HepG2 (cell line): Measurements from ENCODE around the gene CASP5. TPM values are rescaled to one million over a fixed set of nuclear protein-coding genes. Genes with fewer than 3 reads are reported as not detected.
A peak's percentile ranks its signal among the peaks of the same experiment; 100 is the strongest.

ENCODE experiments used
- EED ChIP-seq: sonication (generic); formaldehyde crosslinking; IDR thresholded peaks from 2 replicates; pipeline ENCODE4 v1.5.0; 2020; ENCODE audit warnings: mild to moderate bottlenecking, missing genetic modification reagents
- FOXK2 ChIP-seq: fragments of 450-650 bp; IDR thresholded peaks from 2 replicates; pipeline ENCODE4 v1.6.1; 2016
- GATAD2A ChIP-seq: IDR thresholded peaks from 2 replicates; pipeline ENCODE4 v1.6.1; 2016
- HNF1B ChIP-seq: sonication (generic); formaldehyde crosslinking; IDR thresholded peaks from 2 replicates; pipeline ENCODE4 v1.5.1; 2020; ENCODE audit warnings: mild to moderate bottlenecking, moderate library complexity, missing genetic modification reagents
- HOXA5 ChIP-seq: sonication (generic); formaldehyde crosslinking; IDR thresholded peaks from 2 replicates; pipeline ENCODE4 v1.4.0; 2020; ENCODE audit warnings: missing genetic modification reagents
- IKZF4 ChIP-seq: sonication (generic); formaldehyde crosslinking; IDR thresholded peaks from 2 replicates; pipeline ENCODE4 v1.5.1; 2020; ENCODE audit warnings: borderline replicate concordance, mild to moderate bottlenecking, low read depth, missing genetic modification reagents; ENCODE audit errors: not compliant biosample characterization
- ISL2 ChIP-seq: sonication (generic); formaldehyde crosslinking; IDR thresholded peaks from 2 replicates; pipeline ENCODE4 v1.5.0; 2020; ENCODE audit warnings: missing genetic modification reagents
- MAFG ChIP-seq: sonication (generic); formaldehyde crosslinking; IDR thresholded peaks from 2 replicates; pipeline ENCODE4 v1.5.1; 2020; ENCODE audit warnings: mild to moderate bottlenecking, missing genetic modification reagents
- PAF1 ChIP-seq: IDR thresholded peaks from 2 replicates; pipeline ENCODE4 v1.6.1; 2016; ENCODE audit warnings: missing genetic modification reagents, missing compliant biosample characterization
- RAD21 ChIP-seq: fragments of 450-650 bp; formaldehyde crosslinking; IDR thresholded peaks from 2 replicates; pipeline ENCODE4 v1.5.0; 2020; ENCODE audit warnings: mild to moderate bottlenecking
- RCOR2 ChIP-seq: IDR thresholded peaks from 2 replicates; pipeline ENCODE4 v1.6.1; 2016; ENCODE audit warnings: missing biosample characterization, missing genetic modification reagents
- SP2 ChIP-seq: sonication (generic); formaldehyde crosslinking; IDR thresholded peaks from 2 replicates; pipeline ENCODE4 v1.5.1; 2020; ENCODE audit warnings: mild to moderate bottlenecking, missing genetic modification reagents
- SP4 ChIP-seq: sonication (generic); formaldehyde crosslinking; IDR thresholded peaks from 2 replicates; pipeline ENCODE4 v1.8.1; 2023; ENCODE audit warnings: mild to moderate bottlenecking, missing genetic modification reagents
- TARDBP ChIP-seq: sonication (generic); formaldehyde crosslinking; IDR thresholded peaks from 2 replicates; pipeline ENCODE4 v1.8.0; 2022; ENCODE audit warnings: mild to moderate bottlenecking, missing genetic modification reagents
- TCF7 ChIP-seq: sonication (generic); IDR thresholded peaks from 2 replicates; pipeline ENCODE4 v1.6.1; 2016; ENCODE audit warnings: antibody characterized with exemption, low read depth
- ZC3H13 ChIP-seq: sonication (generic); formaldehyde crosslinking; IDR thresholded peaks from 2 replicates; pipeline ENCODE4 v1.8.1; 2023; ENCODE audit warnings: mild to moderate bottlenecking, missing genetic modification reagents, moderate library complexity
- ZMAT3 ChIP-seq: sonication (generic); formaldehyde crosslinking; conservative IDR thresholded peaks from 2 replicates; pipeline ENCODE4 v1.7.0; 2021; ENCODE audit warnings: missing genetic modification reagents
- ZNF572 ChIP-seq: sonication (generic); formaldehyde crosslinking; IDR thresholded peaks from 2 replicates; pipeline ENCODE4 v1.5.1; 2020; ENCODE audit warnings: mild to moderate bottlenecking, missing genetic modification reagents
- polyA plus RNA-seq, 8 experiments: library from polyadenylated mRNA; depleted of rRNA in 3 of 8; stranded (reverse) in 7 of 8; unstranded in 1 of 8; fragments of >200 nt; fragmentation: Illumina TruSeq in 4 of 8; extraction: Trizol in 4 of 8; gene quantifications; 2 replicates each; pipeline versions ENCODE4 v1.2.1 to v1.2.3, GENCODE V29; 2011 to 2016; ENCODE audit warnings: low read depth in 4 of 8, missing spikeins in 1 of 8, mixed read lengths in 1 of 8; ENCODE audit not compliant: insufficient read depth in 1 of 8
- total RNA-seq, 5 experiments: library from RNA; depleted of rRNA; stranded (reverse); fragments of >200 nt; fragmentation: Illumina TruSeq; extraction: Trizol; gene quantifications; 2 replicates each; pipeline ENCODE4 v1.2.3, GENCODE V29; 2016; ENCODE audit warnings: low read depth in 1 of 5
- TF ChIP-seq, protein P1 (sequence below): IDR thresholded peaks from 2 replicates; pipeline ENCODE4 v1.6.1; 2016; ENCODE audit warnings: low read depth, control low read depth
- TF ChIP-seq, protein P2 (sequence below): sonication (generic); formaldehyde crosslinking; IDR thresholded peaks from 2 replicates; pipeline ENCODE4 v1.5.0; 2020; ENCODE audit warnings: missing genetic modification reagents
- TF ChIP-seq, protein P3 (sequence below): IDR thresholded peaks from 2 replicates; pipeline ENCODE4 v1.6.1; 2012; ENCODE audit warnings: low read depth, low read length, improper control_type of control experiment
- TF ChIP-seq, protein P4 (sequence below), 2 experiments: sonication (generic) in 1 of 2; formaldehyde crosslinking in 1 of 2; IDR thresholded peaks; 2 replicates each; pipeline versions ENCODE4 v1.5.1 to v1.6.1; 2011 to 2020; ENCODE audit warnings: borderline replicate concordance in 1 of 2, low read depth in 1 of 2, low read length in 1 of 2, mild to moderate bottlenecking in 1 of 2, missing genetic modification reagents in 1 of 2, moderate library complexity in 1 of 2

CASP5 gene
- total and polyA plus RNA-seq, 2 of the 13 experiments (the other 11 are each of a cell fraction or from before 2014, with no cell fraction given), result not detected

GRCh38 chr11:104968355-104968855 lies 54.6 kb downstream of the CASP5 start, which contains the start of gene CASP4 (continued):
- TF ChIP-seq SP2 (no peak), HNF1B (CRISPR knock-in tag) (no peak), SP4 (CRISPR knock-in tag) (no peak), HOXA5 (CRISPR knock-in tag) (peak; percentile 15; the same call in 1 of the 2 replicates), TCF7 (no peak), RAD21 (CRISPR knock-in tag) (no peak), IKZF4 (no peak), RCOR2 (CRISPR knock-in tag) (no peak), EED (no peak), GATAD2A (peak; percentile 34; the same call in 1 of the 2 replicates), ZMAT3 (no peak), TARDBP (CRISPR knock-in tag) (no peak), PAF1 (CRISPR knock-in tag) (no peak), FOXK2 (no peak), ZNF572 (CRISPR knock-in tag) (no peak), MAFG (CRISPR knock-in tag) (no peak), ISL2 (CRISPR knock-in tag) (0 out of 2 replicates have a peak, but pooled peaks have one; percentile 20), ZC3H13 (CRISPR knock-in tag) (no peak)
- TF ChIP-seq, protein P1, sequence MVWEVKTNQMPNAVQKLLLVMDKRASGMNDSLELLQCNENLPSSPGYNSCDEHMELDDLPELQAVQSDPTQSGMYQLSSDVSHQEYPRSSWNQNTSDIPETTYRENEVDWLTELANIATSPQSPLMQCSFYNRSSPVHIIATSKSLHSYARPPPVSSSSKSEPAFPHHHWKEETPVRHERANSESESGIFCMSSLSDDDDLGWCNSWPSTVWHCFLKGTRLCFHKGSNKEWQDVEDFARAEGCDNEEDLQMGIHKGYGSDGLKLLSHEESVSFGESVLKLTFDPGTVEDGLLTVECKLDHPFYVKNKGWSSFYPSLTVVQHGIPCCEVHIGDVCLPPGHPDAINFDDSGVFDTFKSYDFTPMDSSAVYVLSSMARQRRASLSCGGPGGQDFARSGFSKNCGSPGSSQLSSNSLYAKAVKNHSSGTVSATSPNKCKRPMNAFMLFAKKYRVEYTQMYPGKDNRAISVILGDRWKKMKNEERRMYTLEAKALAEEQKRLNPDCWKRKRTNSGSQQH (CRISPR knock-in tag), result no peak
- TF ChIP-seq, protein P2, sequence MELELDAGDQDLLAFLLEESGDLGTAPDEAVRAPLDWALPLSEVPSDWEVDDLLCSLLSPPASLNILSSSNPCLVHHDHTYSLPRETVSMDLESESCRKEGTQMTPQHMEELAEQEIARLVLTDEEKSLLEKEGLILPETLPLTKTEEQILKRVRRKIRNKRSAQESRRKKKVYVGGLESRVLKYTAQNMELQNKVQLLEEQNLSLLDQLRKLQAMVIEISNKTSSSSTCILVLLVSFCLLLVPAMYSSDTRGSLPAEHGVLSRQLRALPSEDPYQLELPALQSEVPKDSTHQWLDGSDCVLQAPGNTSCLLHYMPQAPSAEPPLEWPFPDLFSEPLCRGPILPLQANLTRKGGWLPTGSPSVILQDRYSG (CRISPR knock-in tag), result no peak
- TF ChIP-seq, protein P3, sequence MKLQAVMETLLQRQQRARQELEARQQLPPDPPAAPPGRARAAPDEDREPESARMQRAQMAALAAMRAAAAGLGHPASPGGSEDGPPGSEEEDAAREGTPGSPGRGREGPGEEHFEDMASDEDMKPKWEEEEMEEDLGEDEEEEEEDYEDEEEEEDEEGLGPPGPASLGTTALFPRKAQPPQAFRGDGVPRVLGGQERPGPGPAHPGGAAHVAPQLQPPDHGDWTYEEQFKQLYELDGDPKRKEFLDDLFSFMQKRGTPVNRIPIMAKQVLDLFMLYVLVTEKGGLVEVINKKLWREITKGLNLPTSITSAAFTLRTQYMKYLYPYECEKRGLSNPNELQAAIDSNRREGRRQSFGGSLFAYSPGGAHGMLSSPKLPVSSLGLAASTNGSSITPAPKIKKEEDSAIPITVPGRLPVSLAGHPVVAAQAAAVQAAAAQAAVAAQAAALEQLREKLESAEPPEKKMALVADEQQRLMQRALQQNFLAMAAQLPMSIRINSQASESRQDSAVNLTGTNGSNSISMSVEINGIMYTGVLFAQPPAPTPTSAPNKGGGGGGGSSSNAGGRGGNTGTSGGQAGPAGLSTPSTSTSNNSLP, result no peak
- TF ChIP-seq, protein P4, sequence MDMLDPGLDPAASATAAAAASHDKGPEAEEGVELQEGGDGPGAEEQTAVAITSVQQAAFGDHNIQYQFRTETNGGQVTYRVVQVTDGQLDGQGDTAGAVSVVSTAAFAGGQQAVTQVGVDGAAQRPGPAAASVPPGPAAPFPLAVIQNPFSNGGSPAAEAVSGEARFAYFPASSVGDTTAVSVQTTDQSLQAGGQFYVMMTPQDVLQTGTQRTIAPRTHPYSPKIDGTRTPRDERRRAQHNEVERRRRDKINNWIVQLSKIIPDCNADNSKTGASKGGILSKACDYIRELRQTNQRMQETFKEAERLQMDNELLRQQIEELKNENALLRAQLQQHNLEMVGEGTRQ (IDR thresholded peaks at IDR 0.05; ENCODE audit: low read depth, low read length), result no peak
- TF ChIP-seq, protein P4 (CRISPR knock-in tag; IDR thresholded peaks at IDR 0.05; ENCODE audit: borderline replicate concordance), result no peak
